GM12878 (cell line): ENCODE data around the gene PPP4R4. TPM values are rescaled to one million over a fixed set of nuclear protein-coding genes. Genes with fewer than 3 reads are reported as not detected.

Experiments
- ATAC-seq: fragments of 200-7000 bp; cut with Tn5 transposase; 3 replicates; pipeline ENCODE4 v1.9.1; 2020; ENCODE audit warnings: mild to moderate bottlenecking, moderate library complexity
- BruUV-seq: library from RNA; stranded (reverse); fragments of 400-500 nt; replicated peaks from 2 replicates; lab custom pipeline; 2021; lab: Mats Ljungman, UMichigan
- CTCF ChIA-PET: fragments of 300-600 bp; sonication (Branson Sonifier 250); formaldehyde crosslinking; extraction: SDS; loops from one replicate; lab custom pipeline; 2021; ENCODE audit warnings: inconsistent platforms; lab: Yijun Ruan, JAX
- POLR2A ChIA-PET: fragments of 350-600 bp; formaldehyde crosslinking; extraction: SDS; loops from one replicate; lab custom pipeline; 2021; ENCODE audit warnings: inconsistent platforms; lab: Charles Lee
- RAD21 ChIA-PET: fragments of 300-600 bp; sonication (Branson Sonifier 250); formaldehyde crosslinking; loops from one replicate; lab custom pipeline; 2023; ENCODE audit warnings: antibody characterized with exemption; ENCODE audit not compliant: unreplicated experiment; lab: Charles Lee
- SMC1A ChIA-PET: fragments of 300-600 bp; sonication (Branson Sonifier 250); formaldehyde crosslinking; loops from one replicate; lab custom pipeline; 2023; ENCODE audit not compliant: unreplicated experiment, uncharacterized antibody; lab: Charles Lee
- DNase-seq: peaks from one replicate; pipeline ENCODE4 v3.0.0-alpha.2; 2011; ENCODE audit warnings: low read depth, low spot score
- FAIRE-seq: peaks from 3 replicates; lab custom pipeline; 2011; peaks lifted over from hg19 to GRCh38; lab: Jason Lieb, UNC
- H2AFZ ChIP-seq: 2 replicates; pipeline ENCODE4 v1.6.0; 2011; ENCODE audit warnings: low read depth, low read length, control low read depth; ENCODE audit not compliant: control insufficient read depth
- H3K27ac ChIP-seq: 2 replicates; pipeline ENCODE4 v1.5.1; 2011; ENCODE audit warnings: control low read depth; ENCODE audit not compliant: control insufficient read depth, insufficient read depth
- H3K27me3 ChIP-seq, 2 experiments: replicated peaks in 1 of 2; 2 replicates each; pipeline versions ENCODE4 v1.6.0 to v1.6.1; 2011; ENCODE audit warnings: low read length in 1 of 2; ENCODE audit not compliant: control insufficient read depth in 2 of 2, insufficient read depth in 2 of 2
- H3K36me3 ChIP-seq, 2 experiments: 2 replicates each; pipeline ENCODE4 v1.5.1; 2011; ENCODE audit warnings: low read length in 1 of 2; ENCODE audit not compliant: control insufficient read depth in 2 of 2, insufficient read depth in 2 of 2
- H3K4me1 ChIP-seq: 2 replicates; pipeline ENCODE4 v1.6.1; 2011; ENCODE audit warnings: mild to moderate bottlenecking, low read length, moderate library complexity, mixed read lengths; ENCODE audit not compliant: control insufficient read depth, insufficient read depth
- H3K4me2 ChIP-seq: 2 replicates; pipeline ENCODE4 v1.6.0; 2011; ENCODE audit warnings: control low read depth; ENCODE audit not compliant: control insufficient read depth, insufficient read depth
- H3K4me3 ChIP-seq: fragments of 200-600 bp; sonication (generic); 2 replicates; pipeline ENCODE4 v1.5.1; 2016
- H3K79me2 ChIP-seq: 2 replicates; pipeline ENCODE4 v1.6.0; 2011; ENCODE audit warnings: low read length; ENCODE audit not compliant: control insufficient read depth, insufficient read depth
- H3K9ac ChIP-seq: 2 replicates; pipeline ENCODE4 v1.8.0; 2011; ENCODE audit warnings: low read length, control low read depth, mixed read lengths; ENCODE audit not compliant: control insufficient read depth, insufficient read depth
- H3K9me3 ChIP-seq: replicated peaks from 3 replicates; pipeline ENCODE4 v1.5.1; 2011; ENCODE audit warnings: mild to moderate bottlenecking, low read length; ENCODE audit not compliant: control insufficient read depth, insufficient read depth
- H4K20me1 ChIP-seq: 2 replicates; pipeline ENCODE4 v1.6.0; 2011; ENCODE audit not compliant: control insufficient read depth, insufficient read depth
- ATF2 ChIP-seq: IDR thresholded peaks from 2 replicates; pipeline ENCODE4 v1.6.1; 2012; ENCODE audit warnings: low read length, inconsistent platforms
- CHD4 ChIP-seq: fragments of 200-600 bp; sonication (generic); IDR thresholded peaks from 2 replicates; pipeline ENCODE4 v1.6.1; 2016; ENCODE audit warnings: mild to moderate bottlenecking
- MTA2 ChIP-seq: fragments of 450-650 bp; IDR thresholded peaks from 2 replicates; pipeline ENCODE4 v1.6.1; 2016; ENCODE audit warnings: low read depth, mild to moderate bottlenecking, moderate library complexity
- MYB ChIP-seq: fragments of 150-350 bp; IDR thresholded peaks from 2 replicates; pipeline ENCODE4 v1.6.1; 2014; ENCODE audit warnings: mild to moderate bottlenecking, low read depth, low read length, borderline replicate concordance
- NR2C1 ChIP-seq: fragments of 450-650 bp; IDR thresholded peaks from 2 replicates; pipeline ENCODE4 v1.6.1; 2017; ENCODE audit warnings: antibody characterized with exemption, mild to moderate bottlenecking, moderate library complexity
- PBX3 ChIP-seq: IDR thresholded peaks from 2 replicates; pipeline ENCODE4 v1.6.1; 2011; ENCODE audit warnings: mild to moderate bottlenecking, low read depth, low read length, moderate library complexity; ENCODE audit not compliant: insufficient replicate concordance
- POLR2AphosphoS2 ChIP-seq: IDR thresholded peaks from 2 replicates; pipeline ENCODE4 v1.6.1; 2011; ENCODE audit warnings: low read depth, mild to moderate bottlenecking, low read length, improper control_type of control experiment, moderate library complexity
- RUNX3 ChIP-seq: IDR thresholded peaks from 2 replicates; pipeline ENCODE4 v1.6.1; 2012; ENCODE audit warnings: low read length, inconsistent platforms
- STAT1 ChIP-seq: fragments of 450-650 bp; conservative IDR thresholded peaks from 2 replicates; pipeline ENCODE4 v1.6.1; 2014; ENCODE audit warnings: antibody characterized with exemption, mild to moderate bottlenecking
- TBL1XR1 ChIP-seq: IDR thresholded peaks from 2 replicates; pipeline ENCODE4 v1.6.1; 2012; ENCODE audit warnings: low read depth, low read length, improper control_type of control experiment
- YBX1 ChIP-seq: fragments of 450-650 bp; IDR thresholded peaks from 2 replicates; pipeline ENCODE4 v1.6.1; 2016; ENCODE audit warnings: antibody characterized with exemption
- ZBTB40 ChIP-seq: fragments of 450-650 bp; IDR thresholded peaks from 2 replicates; pipeline ENCODE4 v1.6.1; 2016; ENCODE audit warnings: mild to moderate bottlenecking, moderate library complexity, borderline replicate concordance
- WGBS: methylation state at CpG from one replicate; pipeline ENCODE4 v1.1.6; 2016; ENCODE audit warnings: low lambda C conversion rate; ENCODE audit not compliant: insufficient replicate concordance, insufficient coverage; ENCODE audit errors: missing lambda C conversion rate; 5-methylcytosine and 5-hydroxymethylcytosine counted together
- in situ Hi-C: fragments of 300-500 bp; cut with MboI; formaldehyde crosslinking; loops from 9 replicates; pipeline ENCODE4 v1.14.3; 2018; ENCODE audit warnings: mixed read lengths
- intact Hi-C: fragments of 100-400 bp; cut with micrococcal nuclease; formaldehyde crosslinking; loops from one replicate; pipeline ENCODE4 v1.14.2; 2022; ENCODE audit not compliant: unreplicated experiment
- polyA plus RNA-seq, 11 experiments: library from polyadenylated mRNA; depleted of rRNA in 4 of 11; unstranded in 6 of 11; stranded (reverse) in 5 of 11; fragments of >200 nt; fragmentation: Nextera tagmentation in 4 of 11; fragmentation: Illumina TruSeq in 1 of 11; extraction: Ambion mirVana in 4 of 11; extraction: Trizol in 1 of 11; gene quantifications; 1 replicate in 1 of 11; 2 replicates in 10 of 11; pipeline versions ENCODE4 v1.2.1 to v1.2.3, GENCODE V29; 2011 to 2016; ENCODE audit warnings: inconsistent platforms in 2 of 11, missing spikeins in 2 of 11, low read depth in 1 of 11
- total RNA-seq, 4 experiments: library from RNA; depleted of rRNA in 3 of 4; stranded (reverse); fragments of >200 nt in 3 of 4; fragmentation: Illumina TruSeq in 1 of 4; extraction: Trizol in 1 of 4; gene quantifications; 2 replicates each; pipeline versions ENCODE4 v1.2.1 to v1.2.3, GENCODE V29; 2013 to 2021
- TF ChIP-seq, protein P1 (sequence below): IDR thresholded peaks from 2 replicates; pipeline ENCODE4 v1.6.1; 2011; ENCODE audit warnings: borderline replicate concordance, low read depth, mild to moderate bottlenecking, moderate library complexity, mixed read lengths, low read length; ENCODE audit not compliant: insufficient read depth; ENCODE audit errors: extremely low read length

The PPP4R4 gene
- total and polyA plus RNA-seq, 10 of the 15 experiments (the other 5 are each of a cell fraction or from before 2014, with no cell fraction given): 0.01 to 0.13 (median 0.08) TPM; not detected in 4

DNA sequence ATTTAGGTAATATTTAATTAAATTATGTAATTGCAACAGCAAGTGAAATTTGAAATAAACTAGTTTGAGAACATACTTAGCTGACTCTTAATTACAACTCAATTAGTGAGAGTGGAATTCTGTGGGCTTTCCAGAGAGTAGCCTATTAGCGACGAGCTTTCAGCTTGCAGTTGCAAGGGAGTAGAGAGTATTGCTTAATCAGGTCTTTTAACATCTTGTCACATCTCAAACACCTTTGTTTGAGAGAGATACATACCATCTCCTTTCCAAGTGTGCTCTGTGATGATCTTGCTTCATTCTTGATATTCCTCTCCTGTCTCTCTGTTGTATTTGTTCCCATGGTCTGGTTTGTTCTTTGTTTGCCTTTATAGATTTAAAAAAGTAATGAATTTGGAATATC is 7.7 kb downstream of the PPP4R4 start:
- in situ Hi-C loops (loop anchor here (5.0 kb wide), 1 partner anchor 145 kb away; no protein-coding TSS in a partner anchor), intact Hi-C loops (no loop called here)
- CTCF ChIA-PET: interaction anchor here (0.9 to 6.4 kb wide), 12 partner anchors 9 to 527 kb away, joined by 3 to 58 read pairs (median 4); partner anchors contain the start of gene IFI27L2
- Histone ChIP-seq H3K27ac (no peak overlapping the region), H4K20me1 (no peaks in the 10 kb centered on the region), H3K9me3 (no peaks in the 10 kb centered on the region), H3K36me3 (no peaks in the 10 kb centered on the region), H2AFZ (no peak overlapping the region), H3K27me3 (peaks cover 0 to 3% of the 10 kb centered on the region in 2 experiments; a peak in 1 of 4 replicates), H3K4me3 (no peak overlapping the region), H3K4me1 (no peaks in the 10 kb centered on the region), H3K79me2 (no peaks in the 10 kb centered on the region)
- no TSS peak for BruUV-seq
- FAIRE-seq (no peak), DNase-seq (no peak), ATAC-seq (no peak)
- WGBS: 0% methylated on average over 2 of the region's 2 CpGs
- TF ChIP-seq MYB (no peak), PBX3 (no peak), NR2C1 (no peak), MTA2 (no peak), ATF2 (no peak), YBX1 (no peak), STAT1 (no peak), ZBTB40 (no peak), RUNX3 (no peak), TBL1XR1 (no peak), CHD4 (no peak), POLR2AphosphoS2 (no peak)
- TF ChIP-seq, protein P1, sequence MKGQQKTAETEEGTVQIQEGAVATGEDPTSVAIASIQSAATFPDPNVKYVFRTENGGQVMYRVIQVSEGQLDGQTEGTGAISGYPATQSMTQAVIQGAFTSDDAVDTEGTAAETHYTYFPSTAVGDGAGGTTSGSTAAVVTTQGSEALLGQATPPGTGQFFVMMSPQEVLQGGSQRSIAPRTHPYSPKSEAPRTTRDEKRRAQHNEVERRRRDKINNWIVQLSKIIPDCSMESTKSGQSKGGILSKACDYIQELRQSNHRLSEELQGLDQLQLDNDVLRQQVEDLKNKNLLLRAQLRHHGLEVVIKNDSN: no peak
- TF ChIP-seq, all 136 proteins: peak for 0
- SMC1A ChIA-PET: interaction anchor here (1.0 to 4.0 kb wide), 5 partner anchors 12 to 125 kb away, joined by 3 to 13 read pairs (median 5); no protein-coding TSS in a partner anchor
- H3K4me2 ChIP-seq: no peak overlapping the region
- no peak overlapping the region for H3K9ac ChIP-seq
- RAD21 ChIA-PET: interaction anchor here (0.8 to 1.3 kb wide), 6 partner anchors 30 to 242 kb away, joined by 3 to 4 read pairs (median 3); no protein-coding TSS in a partner anchor
- POLR2A ChIA-PET: no interaction called here
